Measurements from ENCODE around the gene HSD11B1. TPM values are rescaled to one million over a fixed set of nuclear protein-coding genes. Genes with fewer than 3 reads are reported as not detected.

HSD11B1 gene
- polyA plus RNA-seq, 3 donors: not detected

DNA sequence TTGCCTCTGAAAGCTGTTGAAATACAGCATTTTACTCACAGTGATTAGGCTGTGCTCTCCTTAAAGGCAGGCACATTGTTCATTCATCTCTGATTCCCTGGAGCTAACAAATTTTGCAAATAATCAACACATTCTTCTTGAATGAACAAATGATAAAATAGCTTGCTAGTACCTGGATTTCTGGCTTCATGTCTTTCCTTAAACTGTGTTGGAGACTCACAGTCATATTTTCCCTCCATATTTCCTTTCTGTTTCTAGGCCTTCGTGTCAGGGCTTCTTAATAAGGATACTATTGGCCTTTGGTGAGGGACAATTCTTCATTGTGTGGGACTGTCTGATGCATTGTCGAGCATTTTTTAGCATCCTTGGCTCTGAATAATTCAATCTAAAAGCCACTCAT, 9.7 kb downstream of the HSD11B1 start:
- Histone ChIP-seq H3K36me3 (replicated peaks in 1 of 2; ENCODE audit: control insufficient read depth in 1 of 2, insufficient read depth in 2 of 2, low read length in 2 of 2) (no peaks in the 10 kb centered on the region), H3K27me3 (ENCODE audit: control insufficient read depth in 2 of 2, insufficient read depth in 2 of 2, low read length in 2 of 2) (no peaks in the 10 kb centered on the region), H2AFZ (ENCODE audit: insufficient read depth, low read depth, low read length, poor library complexity, severe bottlenecking) (no peak overlapping the region), H4K20me1 (ENCODE audit: insufficient read depth, low read length) (no peaks in the 10 kb centered on the region), H3K79me2 (ENCODE audit: insufficient read depth, low read length) (no peaks in the 10 kb centered on the region), H3K9me3 (replicated peaks in 1 of 2; ENCODE audit: control insufficient read depth in 1 of 2, insufficient read depth in 1 of 2, low read length in 2 of 2) (no peaks in the 10 kb centered on the region), H3K4me1 (ENCODE audit: control insufficient read depth in 1 of 2, insufficient read depth in 2 of 2, low read length in 2 of 2) (no peaks in the 10 kb centered on the region), H3K27ac (ENCODE audit: low read depth in 1 of 2, low read length in 2 of 2) (no peak overlapping the region), H3K9ac (ENCODE audit: insufficient read depth, low read length, poor library complexity, severe bottlenecking) (no peak overlapping the region), H3K4me2 (replicated peaks; ENCODE audit: extremely low read depth, low read length, poor library complexity, severe bottlenecking) (no peak overlapping the region), H3K4me3 (replicated peaks in 1 of 3; ENCODE audit: low read depth in 2 of 3, low read length in 3 of 3) (no peak overlapping the region)
- WGBS (ENCODE audit: insufficient coverage): no CpG with 5 or more reads among the region's 2 CpGs
- no peaks in the 10 kb centered on the region for H3K36me3 Mint-ChIP-seq
- no peaks in the 10 kb centered on the region for H3K9me3 Mint-ChIP-seq
- H3K4me1 Mint-ChIP-seq: peaks cover 7% of the 10 kb centered on the region
- DNase-seq: no peak
- H3K4me3 Mint-ChIP-seq: no peak overlapping the region
- H3K27me3 Mint-ChIP-seq (ENCODE audit: low read depth in 3 of 3): peaks cover 0 to 2% (median 2%) of the 10 kb centered on the region in 3 donors
- H3K27ac Mint-ChIP-seq: no peak overlapping the region
- intact Hi-C loops (cut with micrococcal nuclease): no loop called here
- TF ChIP-seq, protein P1, sequence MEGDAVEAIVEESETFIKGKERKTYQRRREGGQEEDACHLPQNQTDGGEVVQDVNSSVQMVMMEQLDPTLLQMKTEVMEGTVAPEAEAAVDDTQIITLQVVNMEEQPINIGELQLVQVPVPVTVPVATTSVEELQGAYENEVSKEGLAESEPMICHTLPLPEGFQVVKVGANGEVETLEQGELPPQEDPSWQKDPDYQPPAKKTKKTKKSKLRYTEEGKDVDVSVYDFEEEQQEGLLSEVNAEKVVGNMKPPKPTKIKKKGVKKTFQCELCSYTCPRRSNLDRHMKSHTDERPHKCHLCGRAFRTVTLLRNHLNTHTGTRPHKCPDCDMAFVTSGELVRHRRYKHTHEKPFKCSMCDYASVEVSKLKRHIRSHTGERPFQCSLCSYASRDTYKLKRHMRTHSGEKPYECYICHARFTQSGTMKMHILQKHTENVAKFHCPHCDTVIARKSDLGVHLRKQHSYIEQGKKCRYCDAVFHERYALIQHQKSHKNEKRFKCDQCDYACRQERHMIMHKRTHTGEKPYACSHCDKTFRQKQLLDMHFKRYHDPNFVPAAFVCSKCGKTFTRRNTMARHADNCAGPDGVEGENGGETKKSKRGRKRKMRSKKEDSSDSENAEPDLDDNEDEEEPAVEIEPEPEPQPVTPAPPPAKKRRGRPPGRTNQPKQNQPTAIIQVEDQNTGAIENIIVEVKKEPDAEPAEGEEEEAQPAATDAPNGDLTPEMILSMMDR (IDR thresholded peaks at IDR 0.05): no peak

DNA sequence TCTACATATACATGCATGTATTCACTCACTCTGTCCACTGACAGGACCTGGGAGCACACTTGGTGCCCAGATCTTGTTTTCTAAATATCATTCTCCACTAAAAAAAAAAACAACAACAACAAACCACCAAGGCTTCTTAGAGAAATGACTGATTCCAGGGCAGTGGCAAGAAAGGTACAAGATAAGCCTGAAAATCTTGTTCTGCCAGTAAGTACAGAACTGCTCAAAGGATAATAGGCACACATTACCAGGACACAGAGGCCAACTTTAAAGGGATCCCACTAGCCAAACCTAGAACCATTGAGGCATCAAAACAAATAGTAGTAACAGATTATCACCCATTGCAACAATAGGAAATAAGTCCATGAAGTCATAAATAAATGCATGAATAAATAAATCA, 10.7 kb downstream of the HSD11B1 start:
- no peaks in the 10 kb centered on the region for H3K36me3 Mint-ChIP-seq
- Histone ChIP-seq H3K9ac (ENCODE audit: insufficient read depth, low read length, poor library complexity, severe bottlenecking) (no peak overlapping the region), H4K20me1 (ENCODE audit: insufficient read depth, low read length) (no peaks in the 10 kb centered on the region), H3K4me2 (replicated peaks; ENCODE audit: extremely low read depth, low read length, poor library complexity, severe bottlenecking) (no peak overlapping the region), H3K36me3 (replicated peaks in 1 of 2; ENCODE audit: control insufficient read depth in 1 of 2, insufficient read depth in 2 of 2, low read length in 2 of 2) (no peaks in the 10 kb centered on the region), H3K9me3 (replicated peaks in 1 of 2; ENCODE audit: control insufficient read depth in 1 of 2, insufficient read depth in 1 of 2, low read length in 2 of 2) (no peaks in the 10 kb centered on the region), H3K4me1 (ENCODE audit: control insufficient read depth in 1 of 2, insufficient read depth in 2 of 2, low read length in 2 of 2) (no peaks in the 10 kb centered on the region), H3K27ac (ENCODE audit: low read depth in 1 of 2, low read length in 2 of 2) (no peak overlapping the region), H3K27me3 (ENCODE audit: control insufficient read depth in 2 of 2, insufficient read depth in 2 of 2, low read length in 2 of 2) (no peaks in the 10 kb centered on the region), H3K79me2 (ENCODE audit: insufficient read depth, low read length) (no peaks in the 10 kb centered on the region), H2AFZ (ENCODE audit: insufficient read depth, low read depth, low read length, poor library complexity, severe bottlenecking) (no peak overlapping the region), H3K4me3 (replicated peaks in 1 of 3; ENCODE audit: low read depth in 2 of 3, low read length in 3 of 3) (no peak overlapping the region)
- no peak overlapping the region for H3K4me3 Mint-ChIP-seq
- H3K27me3 Mint-ChIP-seq (ENCODE audit: low read depth in 3 of 3): peaks cover 0 to 2% (median 0%) of the 10 kb centered on the region in 3 donors
- H3K4me1 Mint-ChIP-seq: peaks cover 7% of the 10 kb centered on the region
- intact Hi-C loops (cut with micrococcal nuclease): no loop called here
- no peak overlapping the region for H3K27ac Mint-ChIP-seq
- TF ChIP-seq, protein P1 (IDR thresholded peaks at IDR 0.05): no peak
- no peak for DNase-seq
- H3K9me3 Mint-ChIP-seq: no peaks in the 10 kb centered on the region

Data from CD14-positive monocyte (primary cell).